ENCODE measurements around the gene UPK3A. TPM values are rescaled to one million over a fixed set of nuclear protein-coding genes. Genes with fewer than 3 reads are reported as not detected.

UPK3A gene
- total and polyA plus RNA-seq, 2 of the 8 experiments (the other 6 are each of a cell fraction or from before 2014, with no cell fraction given) = 0.35 to 1.7 TPM

DNA sequence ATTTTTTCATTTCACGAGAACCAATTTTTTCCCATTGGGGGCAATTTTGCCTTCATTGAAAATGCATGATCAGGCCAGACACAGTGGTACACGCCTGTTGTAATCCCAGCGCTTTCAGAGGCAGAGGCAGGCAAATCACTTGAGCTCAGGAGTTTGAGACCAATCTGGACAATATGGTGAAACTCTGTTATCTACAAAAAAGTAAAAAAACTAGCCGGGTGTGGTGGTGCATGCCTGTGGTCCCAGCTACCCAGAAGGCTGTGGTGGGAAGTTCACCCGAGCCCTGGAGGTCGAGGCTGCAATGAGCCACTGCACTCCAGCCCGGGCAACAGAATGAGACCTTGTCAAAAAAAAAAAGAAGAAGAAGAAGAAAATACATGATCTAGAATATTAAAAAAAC, 19.2 kb upstream of the UPK3A start:
- WGBS, 2 experiments (ENCODE audit: extremely low coverage in 1 of 2, insufficient coverage in 1 of 2, insufficient read length in 1 of 2, insufficient replicate concordance in 2 of 2, low coverage in 1 of 2, low lambda C conversion rate in 2 of 2, missing lambda C conversion rate in 1 of 2) = 75% methylated on average over 7 of the region's 7 CpGs; no CpG with 5 or more reads in 1 of the 2 experiments
- no peak overlapping the region for H2BK15ac ChIP-seq (ENCODE audit: low read length)
- ChIA-PET CTCF (ENCODE audit: partially characterized antibody) (interaction anchor here (0.7 to 2.1 kb wide), 4 partner anchors 10 to 89 kb away, joined by 3 to 6 read pairs (median 5); no protein-coding TSS in a partner anchor), POLR2A (ENCODE audit: partially characterized antibody) (no interaction called here)
- H3K4me2 ChIP-seq (ENCODE audit: insufficient read depth in 1 of 2, low read depth in 2 of 2, low read length in 2 of 2) = no peak overlapping the region
- peaks cover 0 to 22% (median 14%) of the 10 kb centered on the region in 4 experiments; a peak in 5 of 7 replicates for H3K27me3 ChIP-seq (replicated peaks in 1 of 4; ENCODE audit: control insufficient read depth in 3 of 4, extremely low read depth in 1 of 4, insufficient read depth in 3 of 4, low read length in 3 of 4)
- H4K20me1 ChIP-seq (replicated peaks in 1 of 2; ENCODE audit: control insufficient read depth in 1 of 2, insufficient read depth in 2 of 2, low read length in 2 of 2) = no peaks in the 10 kb centered on the region
- no peak overlapping the region for H2BK20ac ChIP-seq (ENCODE audit: low read length)
- H3K4ac ChIP-seq (replicated peaks; ENCODE audit: insufficient read length, low read depth, low read length) = no peak overlapping the region
- H4K5ac ChIP-seq (ENCODE audit: insufficient read length, low read depth, low read length) = no peak overlapping the region
- H3K4me1 ChIP-seq (replicated peaks in 1 of 4; ENCODE audit: control insufficient read depth in 3 of 4, insufficient read depth in 4 of 4, low read length in 3 of 4) = peaks cover 5 to 10% (median 8%) of the 10 kb centered on the region in 4 experiments; a peak in 6 of 7 replicates
- no peaks in the 10 kb centered on the region for H3K79me1 ChIP-seq (ENCODE audit: low read depth, low read length)
- no peak overlapping the region for H3K14ac ChIP-seq (ENCODE audit: insufficient read length)
- H2AK5ac ChIP-seq (ENCODE audit: low read depth, low read length) = no peak overlapping the region
- no peak for TF ChIP-seq KDM4A (IDR thresholded peaks at IDR 0.05; ENCODE audit: low read depth, low read length, severe bottlenecking)
- TF ChIP-seq CTBP2 (IDR thresholded peaks at IDR 0.05; ENCODE audit: borderline replicate concordance, insufficient read depth, insufficient read length, low read length) = no peak
- TF ChIP-seq SIRT6 (IDR thresholded peaks at IDR 0.05; ENCODE audit: low read length) = no peak
- TF ChIP-seq, protein P1, sequence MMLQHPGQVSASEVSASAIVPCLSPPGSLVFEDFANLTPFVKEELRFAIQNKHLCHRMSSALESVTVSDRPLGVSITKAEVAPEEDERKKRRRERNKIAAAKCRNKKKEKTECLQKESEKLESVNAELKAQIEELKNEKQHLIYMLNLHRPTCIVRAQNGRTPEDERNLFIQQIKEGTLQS (IDR thresholded peaks at IDR 0.05; ENCODE audit: insufficient read depth, low read depth, low read length) = no peak
- TF ChIP-seq RXRA (IDR thresholded peaks at IDR 0.05; ENCODE audit: insufficient read depth, low read depth, low read length) = no peak
- no peaks in the 10 kb centered on the region for H3K9me3 ChIP-seq (ENCODE audit: insufficient read depth in 2 of 2, low read depth in 1 of 2, low read length in 1 of 2)
- no peak overlapping the region for H3K4me3 ChIP-seq (ENCODE audit: extremely low read depth in 1 of 4, insufficient read depth in 2 of 4, low read depth in 3 of 4, low read length in 4 of 4)
- H3K79me2 ChIP-seq (ENCODE audit: control insufficient read depth in 1 of 2, insufficient read depth in 2 of 2, low read length in 2 of 2) = no peaks in the 10 kb centered on the region
- DNase-seq (ENCODE audit: low read depth in 1 of 2, low spot score in 2 of 2) (no peak), FAIRE-seq (no peak)
- no peak overlapping the region for H4K8ac ChIP-seq (ENCODE audit: extremely low read depth, insufficient read depth, low read length)
- H2BK120ac ChIP-seq (replicated peaks; ENCODE audit: low read depth, low read length) = peak overlapping the region; percentile 43
- no peak overlapping the region for H3K56ac ChIP-seq (replicated peaks; ENCODE audit: insufficient read length, low read depth, low read length)
- no peak overlapping the region for H3K18ac ChIP-seq (ENCODE audit: extremely low read depth, low read length)
- H2BK5ac ChIP-seq (ENCODE audit: low read depth, low read length) = no peak overlapping the region
- H3K36me3 ChIP-seq (ENCODE audit: control insufficient read depth in 2 of 4, insufficient read depth in 4 of 4, low read length in 3 of 4) = no peaks in the 10 kb centered on the region
- no peak overlapping the region for H3K27ac ChIP-seq (ENCODE audit: low read depth, low read length)
- no peak overlapping the region for H2BK12ac ChIP-seq (ENCODE audit: low read depth, low read length)
- no peak overlapping the region for H3K23ac ChIP-seq (ENCODE audit: insufficient read length)
- peaks cover 9% of the 10 kb centered on the region; the same call in 1 of the 2 replicates for H3K23me2 ChIP-seq (ENCODE audit: low read depth, low read length)
- no peak overlapping the region for H3K9ac ChIP-seq (replicated peaks in 1 of 4; ENCODE audit: extremely low read depth in 1 of 4, low read depth in 3 of 4, low read length in 3 of 4)
- H4K91ac ChIP-seq (replicated peaks; ENCODE audit: insufficient read length, low read length) = no peak overlapping the region
- no peak overlapping the region for H2AFZ ChIP-seq (ENCODE audit: low read length)
